ENCODE measurements around the gene MED8.

Gene MED8

GRCh38 chr1:43421976-43422750 is 32.6 kb upstream of the MED8 start:
- H3F3A ChIP-seq (ENCODE audit: insufficient read depth, low read length) = no peaks in the 10 kb centered on the region
- no peak for TF ChIP-seq EZH2 (IDR thresholded peaks at IDR 0.05; ENCODE audit: borderline replicate concordance, low read length)
- TF ChIP-seq, protein P1, sequence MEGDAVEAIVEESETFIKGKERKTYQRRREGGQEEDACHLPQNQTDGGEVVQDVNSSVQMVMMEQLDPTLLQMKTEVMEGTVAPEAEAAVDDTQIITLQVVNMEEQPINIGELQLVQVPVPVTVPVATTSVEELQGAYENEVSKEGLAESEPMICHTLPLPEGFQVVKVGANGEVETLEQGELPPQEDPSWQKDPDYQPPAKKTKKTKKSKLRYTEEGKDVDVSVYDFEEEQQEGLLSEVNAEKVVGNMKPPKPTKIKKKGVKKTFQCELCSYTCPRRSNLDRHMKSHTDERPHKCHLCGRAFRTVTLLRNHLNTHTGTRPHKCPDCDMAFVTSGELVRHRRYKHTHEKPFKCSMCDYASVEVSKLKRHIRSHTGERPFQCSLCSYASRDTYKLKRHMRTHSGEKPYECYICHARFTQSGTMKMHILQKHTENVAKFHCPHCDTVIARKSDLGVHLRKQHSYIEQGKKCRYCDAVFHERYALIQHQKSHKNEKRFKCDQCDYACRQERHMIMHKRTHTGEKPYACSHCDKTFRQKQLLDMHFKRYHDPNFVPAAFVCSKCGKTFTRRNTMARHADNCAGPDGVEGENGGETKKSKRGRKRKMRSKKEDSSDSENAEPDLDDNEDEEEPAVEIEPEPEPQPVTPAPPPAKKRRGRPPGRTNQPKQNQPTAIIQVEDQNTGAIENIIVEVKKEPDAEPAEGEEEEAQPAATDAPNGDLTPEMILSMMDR (IDR thresholded peaks at IDR 0.05; ENCODE audit: low read length) = no peak
- no peaks in the 10 kb centered on the region for H3K9me3 ChIP-seq (ENCODE audit: low read length)
- no peaks in the 10 kb centered on the region for H3K79me2 ChIP-seq (ENCODE audit: insufficient read depth, low read length)
- no peaks in the 10 kb centered on the region for H4K20me1 ChIP-seq (ENCODE audit: insufficient read depth, low read length)
- no peak overlapping the region for H3K27ac ChIP-seq (ENCODE audit: low read depth, low read length, poor library complexity, severe bottlenecking)
- no peak overlapping the region for H3K9ac ChIP-seq (ENCODE audit: low read length)
- no peak overlapping the region for H3K4me3 ChIP-seq (ENCODE audit: low read depth, low read length, poor library complexity, severe bottlenecking)
- no peak overlapping the region for H2AFZ ChIP-seq (ENCODE audit: low read length)
- H3K27me3 ChIP-seq (ENCODE audit: insufficient read depth, low read length) = no peaks in the 10 kb centered on the region
- peaks cover 82% of the 10 kb centered on the region for H3K36me3 ChIP-seq (ENCODE audit: insufficient read depth, low read length)
- no peaks in the 10 kb centered on the region for H3K9me2 ChIP-seq (ENCODE audit: low read depth, low read length)
- no peak overlapping the region for H3K4me2 ChIP-seq (ENCODE audit: low read length)
- no peaks in the 10 kb centered on the region for H3K4me1 ChIP-seq (ENCODE audit: insufficient read depth, low read length, severe bottlenecking)

DNA sequence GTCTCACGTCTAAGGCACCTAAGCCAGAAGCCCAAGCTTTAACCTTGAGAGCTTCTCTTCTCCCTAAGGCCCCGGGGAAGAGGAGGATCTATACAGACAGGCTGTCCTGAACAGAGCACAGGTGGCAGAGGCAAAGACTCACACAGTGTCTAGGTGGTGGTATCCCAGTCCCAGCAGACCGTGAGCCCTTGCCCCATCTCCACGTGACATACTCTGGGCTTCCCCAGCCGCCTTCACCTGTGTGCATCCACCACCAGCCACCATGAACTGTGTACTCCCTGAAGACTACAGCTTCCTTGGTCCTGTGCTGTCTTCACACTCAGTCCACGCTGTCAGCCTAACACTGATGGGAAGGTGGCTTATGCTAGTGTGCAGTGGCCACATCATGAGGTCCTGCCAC is 31.8 kb upstream of the MED8 start:
- Histone ChIP-seq H3K9me3 (ENCODE audit: low read length) (no peaks in the 10 kb centered on the region), H4K20me1 (ENCODE audit: insufficient read depth, low read length) (no peaks in the 10 kb centered on the region), H3K4me1 (ENCODE audit: insufficient read depth, low read length, severe bottlenecking) (no peaks in the 10 kb centered on the region), H3K79me2 (ENCODE audit: insufficient read depth, low read length) (no peaks in the 10 kb centered on the region), H3F3A (ENCODE audit: insufficient read depth, low read length) (no peaks in the 10 kb centered on the region), H3K9ac (ENCODE audit: low read length) (no peak overlapping the region), H3K9me2 (ENCODE audit: low read depth, low read length) (no peaks in the 10 kb centered on the region), H3K4me3 (ENCODE audit: low read depth, low read length, poor library complexity, severe bottlenecking) (no peak overlapping the region), H3K4me2 (ENCODE audit: low read length) (no peak overlapping the region), H3K27me3 (ENCODE audit: insufficient read depth, low read length) (no peaks in the 10 kb centered on the region), H2AFZ (ENCODE audit: low read length) (no peak overlapping the region), H3K27ac (ENCODE audit: low read depth, low read length, poor library complexity, severe bottlenecking) (no peak overlapping the region), H3K36me3 (ENCODE audit: insufficient read depth, low read length) (peaks cover 79% of the 10 kb centered on the region)
- TF ChIP-seq EZH2 (IDR thresholded peaks at IDR 0.05; ENCODE audit: borderline replicate concordance, low read length) = no peak
- TF ChIP-seq, protein P1 (IDR thresholded peaks at IDR 0.05; ENCODE audit: low read length) = no peak

DNA sequence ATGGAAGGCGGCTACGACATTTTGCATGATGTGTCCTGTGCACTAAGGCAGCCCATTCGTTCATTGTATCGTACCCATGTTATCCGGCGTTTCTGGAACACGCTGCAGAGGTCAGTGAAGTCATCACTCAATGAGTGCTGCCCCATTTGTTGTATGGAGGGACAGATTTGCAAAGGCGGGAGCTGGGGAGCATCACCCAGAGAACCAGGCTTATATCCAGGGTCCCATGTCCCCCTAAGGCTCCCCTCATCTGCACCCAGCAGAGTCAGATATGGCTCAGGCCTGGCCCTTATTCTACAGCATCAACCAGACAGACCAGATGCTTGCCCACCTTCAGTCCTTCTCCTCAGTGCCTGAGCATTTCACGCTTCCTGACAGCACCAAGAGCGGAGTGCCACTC is 31.3 kb upstream of the MED8 start:
- Histone ChIP-seq H3K4me1 (ENCODE audit: insufficient read depth, low read length, severe bottlenecking) (no peaks in the 10 kb centered on the region), H4K20me1 (ENCODE audit: insufficient read depth, low read length) (no peaks in the 10 kb centered on the region), H3K79me2 (ENCODE audit: insufficient read depth, low read length) (no peaks in the 10 kb centered on the region), H3K4me3 (ENCODE audit: low read depth, low read length, poor library complexity, severe bottlenecking) (no peak overlapping the region), H3K27me3 (ENCODE audit: insufficient read depth, low read length) (no peaks in the 10 kb centered on the region), H3K4me2 (ENCODE audit: low read length) (no peak overlapping the region), H3K9ac (ENCODE audit: low read length) (no peak overlapping the region), H3K9me3 (ENCODE audit: low read length) (no peaks in the 10 kb centered on the region), H3F3A (ENCODE audit: insufficient read depth, low read length) (no peaks in the 10 kb centered on the region), H3K9me2 (ENCODE audit: low read depth, low read length) (no peaks in the 10 kb centered on the region), H2AFZ (ENCODE audit: low read length) (no peak overlapping the region), H3K27ac (ENCODE audit: low read depth, low read length, poor library complexity, severe bottlenecking) (no peak overlapping the region), H3K36me3 (ENCODE audit: insufficient read depth, low read length) (peaks cover 76% of the 10 kb centered on the region)
- no peak for TF ChIP-seq EZH2 (IDR thresholded peaks at IDR 0.05; ENCODE audit: borderline replicate concordance, low read length)
- TF ChIP-seq, protein P1 (IDR thresholded peaks at IDR 0.05; ENCODE audit: low read length) = no peak

Data from OCI-LY1 (cell line).